Stimulated activated CD8-positive, alpha-beta memory T cell treated with anti-CD3 and anti-CD28 coated beads, Interleukin-4, amount 100 ng/mL, for 24 hours (primary cell): ENCODE data around the gene UBE4B.
"Not testable (repeated sequence)": the region's sequence is repeated elsewhere in the genome, so short reads cannot be mapped to it uniquely, and the experiment has no call there.

ENCODE experiments used
- DNase-seq: peaks from one replicate; pipeline ENCODE4 v3.0.0-alpha.2; 2020; ENCODE audit warnings: low read depth

The UBE4B gene

DNA sequence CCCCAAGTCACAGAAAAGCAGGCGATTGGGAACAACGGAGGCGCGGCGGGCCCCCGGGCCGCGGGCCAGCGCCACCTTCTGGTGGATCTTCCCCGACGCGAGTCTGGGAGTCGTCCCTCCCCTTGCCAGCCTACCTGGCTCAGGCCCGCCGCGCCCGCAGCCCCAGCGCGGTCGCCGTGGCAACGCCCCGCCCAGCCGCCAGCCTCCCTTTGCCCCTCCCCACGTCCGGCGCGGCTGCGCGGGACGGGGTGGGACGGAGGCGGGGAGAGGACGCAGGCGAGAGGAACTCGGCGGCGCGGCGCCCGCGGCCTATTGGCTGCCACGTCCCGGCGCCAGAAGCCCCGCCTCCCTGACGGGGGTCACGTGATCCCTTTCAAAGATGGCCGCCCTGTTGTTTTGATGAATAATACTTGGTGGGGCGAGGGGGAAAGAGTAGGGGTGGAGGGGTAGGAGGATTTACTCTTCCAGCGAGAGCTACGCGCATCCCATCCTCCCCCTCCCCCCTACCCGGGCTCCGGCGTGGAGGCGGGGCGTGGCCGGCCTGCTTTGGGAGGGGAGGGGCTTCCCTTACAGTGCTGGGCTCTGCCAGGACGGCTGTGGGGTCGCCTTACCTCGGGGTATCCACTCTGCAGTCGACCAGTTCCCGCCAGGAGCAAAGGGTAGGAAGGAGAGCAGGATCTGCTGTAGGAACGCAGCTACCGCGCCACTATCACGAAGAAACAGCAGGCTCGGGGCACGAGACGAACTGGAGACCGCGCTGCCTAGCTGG, at the start of gene UBE4B:
Gene UBE4B, plus strand, starts transcription at position 369 of the 769 bp plus-strand sequence. CDS start 713 bp downstream, outside the sequence.
- DNase-seq = peak; percentile 97

DNA sequence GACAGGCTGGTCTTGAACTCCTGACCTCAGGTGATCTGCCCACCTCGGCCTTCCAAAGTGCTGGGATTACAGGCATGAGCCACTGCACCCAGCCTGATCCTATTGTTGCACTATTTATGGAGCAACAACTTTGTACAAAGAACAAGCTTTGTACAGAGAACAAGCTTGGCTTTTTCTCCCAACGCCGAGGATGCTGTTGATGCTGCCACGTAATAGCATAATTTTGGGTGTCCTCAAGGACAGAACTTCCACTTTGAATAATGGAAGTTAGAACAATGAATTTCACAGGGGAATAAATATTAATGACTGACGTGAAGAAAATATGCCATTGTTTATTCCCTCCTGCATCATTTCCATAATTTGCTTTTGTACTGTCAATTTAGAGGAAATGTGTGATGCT, 48.5 kb upstream of the UBE4B start:
- DNase-seq = no peak

DNA sequence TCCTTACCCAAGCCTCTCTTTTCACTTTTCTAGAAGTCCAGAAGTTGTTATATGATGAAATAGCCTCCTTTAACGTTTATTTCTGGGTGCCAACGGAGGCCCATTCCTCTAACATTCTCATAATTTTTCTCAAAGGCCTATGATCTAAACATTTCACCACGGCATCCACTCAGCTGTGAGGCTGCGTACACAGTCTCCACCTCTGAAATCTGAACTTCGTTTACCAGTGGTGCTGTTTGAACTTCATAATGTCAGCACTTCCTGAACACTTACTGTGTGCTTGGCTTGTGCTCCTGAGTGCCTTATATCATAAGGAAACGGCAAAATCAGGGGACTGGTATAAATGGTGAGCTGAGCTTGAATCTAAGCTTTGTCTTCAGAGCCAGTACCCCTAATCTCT, 47.8 kb upstream of the UBE4B start:
- DNase-seq = no peak

DNA sequence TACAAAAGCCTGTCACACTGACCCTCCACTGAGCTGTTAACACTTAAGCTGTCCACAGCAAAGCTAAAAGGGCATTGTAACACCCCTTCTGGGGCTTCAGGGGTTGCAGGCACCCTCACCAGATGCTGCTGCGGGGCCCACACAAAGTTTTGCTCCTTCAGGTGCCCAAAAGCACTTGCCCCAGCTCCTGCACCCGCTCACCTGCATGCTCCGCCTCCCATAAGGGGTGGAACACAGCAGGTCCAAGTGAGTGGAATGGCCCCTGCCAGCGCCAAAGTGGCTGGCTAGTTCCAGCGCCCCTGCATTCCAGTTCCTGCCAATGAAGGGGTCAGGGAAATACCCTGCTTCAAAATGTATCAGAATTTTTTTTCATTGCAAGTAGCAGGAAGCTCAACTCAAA, 43.0 kb upstream of the UBE4B start:
- no peak for DNase-seq

DNA sequence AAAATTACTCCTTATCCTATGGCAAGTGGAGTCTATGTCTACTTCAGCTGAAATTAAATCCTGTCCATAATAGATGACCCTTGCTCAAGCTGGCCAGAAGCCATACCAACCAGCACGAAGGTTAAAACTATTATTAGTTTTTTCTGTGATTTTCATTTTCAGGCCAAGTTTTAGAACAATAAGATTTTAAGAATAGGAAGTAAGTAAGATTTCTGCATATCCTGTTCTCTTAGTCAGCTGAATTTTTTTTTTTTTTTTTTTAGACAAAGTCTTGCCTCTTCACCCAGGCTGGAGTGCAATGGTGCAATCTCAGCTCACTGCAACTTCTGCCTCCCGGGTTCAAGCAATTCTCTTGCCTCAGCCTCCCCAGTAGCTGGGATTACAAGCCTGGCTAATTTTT, 41.8 kb upstream of the UBE4B start:
- DNase-seq = no peak

DNA sequence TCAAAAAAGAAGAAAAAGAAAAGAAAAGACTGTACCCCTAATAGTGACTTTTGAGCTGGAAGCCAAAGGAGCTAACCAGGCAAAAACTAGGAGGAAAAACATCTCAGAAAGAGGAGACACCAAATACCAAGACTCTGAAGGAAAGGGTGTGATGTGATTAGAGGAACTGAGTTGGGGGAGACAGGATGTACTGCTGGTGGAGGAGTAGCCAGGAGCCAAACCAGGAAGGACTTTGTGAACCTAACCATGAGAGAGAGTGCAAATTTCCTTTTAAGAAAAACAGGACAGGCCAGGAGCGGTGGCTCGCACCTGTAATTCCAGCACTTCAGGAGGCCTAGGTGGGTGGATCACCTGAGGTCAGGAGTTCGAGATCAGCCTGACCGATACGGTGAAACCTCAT, 39.8 kb upstream of the UBE4B start:
- DNase-seq = no peak

DNA sequence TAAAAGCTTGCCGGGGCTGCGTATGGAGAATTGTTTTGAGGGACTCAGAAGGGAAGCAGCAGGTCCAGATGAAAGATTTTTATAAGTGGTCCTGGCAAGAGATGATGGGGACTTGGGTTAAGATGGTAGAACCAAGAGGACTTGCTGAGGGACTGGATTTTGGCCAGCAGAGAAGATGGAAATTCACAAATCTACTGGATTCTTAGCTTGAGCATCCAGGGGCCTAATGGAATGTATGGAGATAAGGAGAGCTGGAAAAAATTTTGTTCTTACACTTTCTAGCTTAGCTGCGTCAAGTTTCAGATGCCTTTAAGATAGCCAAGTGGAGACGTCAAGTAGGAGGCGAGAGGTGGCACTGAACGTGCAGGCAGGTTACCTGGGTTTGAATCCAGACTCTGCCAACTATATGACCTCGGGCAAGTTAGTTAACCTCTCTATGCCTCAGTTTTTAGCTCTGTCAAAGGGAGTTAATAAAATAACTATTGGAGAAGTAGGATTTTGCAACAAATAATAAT, 39.1 kb upstream of the UBE4B start:
- no peak for DNase-seq

DNA sequence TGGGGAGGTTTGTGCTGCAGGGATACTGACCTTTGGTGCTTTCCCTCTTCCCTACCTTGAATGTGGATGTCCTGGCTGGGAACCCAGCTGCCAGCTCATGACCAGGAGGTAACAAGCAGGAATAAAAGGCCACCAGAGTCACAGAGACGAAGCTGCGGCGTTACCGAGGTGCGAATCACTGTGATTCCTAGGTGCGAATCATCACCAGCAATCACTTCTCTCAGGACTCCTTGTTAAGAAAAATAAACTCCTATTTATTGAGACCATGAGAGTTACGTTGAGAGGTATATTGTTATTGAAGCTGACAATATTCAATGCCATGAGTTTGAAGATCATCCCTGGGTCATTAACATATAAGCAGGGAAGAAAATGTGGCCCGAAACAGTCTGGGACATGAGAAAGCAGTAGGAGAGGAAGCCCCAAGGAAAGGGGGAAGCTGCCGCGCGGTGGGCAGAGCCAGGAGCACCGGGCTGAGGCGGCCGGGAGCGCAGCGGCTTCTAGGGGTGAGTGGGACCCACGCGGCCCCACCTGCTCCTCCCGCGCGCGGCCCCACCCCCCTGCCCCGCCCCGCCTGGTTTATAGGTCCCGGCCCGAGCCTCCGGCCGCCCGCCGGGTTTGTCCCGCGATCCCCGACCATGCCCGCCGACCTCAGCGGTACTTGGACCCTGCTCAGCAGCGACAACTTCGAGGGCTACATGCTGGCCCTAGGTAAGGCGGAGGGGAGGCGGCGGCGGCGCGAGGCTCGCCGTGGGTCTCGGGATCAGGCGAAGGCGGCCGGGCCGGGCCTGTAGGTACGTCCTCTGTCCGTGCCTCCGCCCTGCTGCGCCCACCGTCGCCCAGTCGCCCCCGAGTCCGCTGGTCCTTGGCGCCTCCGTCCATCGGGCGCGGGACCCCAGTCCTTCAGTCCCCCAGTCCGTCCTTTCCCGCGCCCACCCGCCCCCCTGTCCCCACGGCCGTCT, 35.9 kb upstream of the UBE4B start, which contains the start of gene RBP7:
Gene RBP7, plus strand, starts transcription at position 605 of the 959 bp plus-strand sequence. Its CDS starts 31 bp downstream, at position 636.
- DNase-seq = no peak

DNA sequence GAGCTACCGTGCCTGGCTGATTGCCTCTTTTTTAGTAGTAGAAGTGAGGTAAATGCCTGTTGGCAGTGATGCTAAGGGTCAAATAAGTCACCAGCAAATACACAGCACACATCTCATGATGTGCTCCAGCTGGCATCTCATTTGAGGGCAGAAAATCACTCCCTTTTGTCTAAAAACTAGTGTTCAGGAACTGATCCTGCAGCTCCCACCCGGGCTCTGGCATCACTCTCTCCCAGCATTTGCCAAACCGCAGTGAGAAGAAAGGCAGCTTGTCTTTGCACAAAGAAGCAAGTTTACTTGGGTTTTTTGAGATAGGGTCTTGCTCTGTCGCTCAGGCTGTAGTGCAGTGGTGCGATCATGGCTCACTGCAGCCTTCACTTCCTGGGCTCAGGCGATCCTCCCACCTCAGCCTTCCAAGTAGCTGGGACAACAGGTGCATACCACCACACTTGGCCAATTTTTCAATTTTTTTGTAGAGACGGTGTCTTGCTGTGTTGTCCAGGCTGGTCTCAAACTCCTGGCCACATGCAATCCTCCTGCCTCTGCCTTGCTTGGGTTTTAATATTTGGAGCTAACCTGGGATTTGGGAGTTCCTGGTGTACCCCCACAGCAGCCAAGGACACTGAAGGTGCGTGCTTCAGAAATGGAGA, 31.6 kb upstream of the UBE4B start:
- DNase-seq = no peak

DNA sequence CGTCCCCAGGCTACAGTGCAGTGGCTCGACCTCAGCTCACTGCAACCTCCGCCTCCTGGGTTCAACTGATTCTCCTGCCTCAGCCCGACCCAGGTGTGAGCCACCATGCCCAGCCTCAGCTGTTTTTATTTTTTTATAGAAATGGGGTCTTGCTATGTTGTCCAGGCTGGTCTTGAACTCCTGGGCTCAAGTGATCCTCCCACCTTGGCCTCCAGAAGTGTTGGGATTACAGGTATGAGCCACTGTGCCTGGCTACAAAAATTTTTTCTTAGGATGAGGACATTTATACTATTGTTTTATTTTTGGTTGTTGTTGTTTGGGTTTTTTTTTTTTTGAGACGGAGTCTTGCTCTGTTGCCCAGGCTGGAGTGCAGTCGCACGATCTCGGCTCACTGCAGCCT, 27.5 kb upstream of the UBE4B start:
- not testable (repeated sequence) for DNase-seq

DNA sequence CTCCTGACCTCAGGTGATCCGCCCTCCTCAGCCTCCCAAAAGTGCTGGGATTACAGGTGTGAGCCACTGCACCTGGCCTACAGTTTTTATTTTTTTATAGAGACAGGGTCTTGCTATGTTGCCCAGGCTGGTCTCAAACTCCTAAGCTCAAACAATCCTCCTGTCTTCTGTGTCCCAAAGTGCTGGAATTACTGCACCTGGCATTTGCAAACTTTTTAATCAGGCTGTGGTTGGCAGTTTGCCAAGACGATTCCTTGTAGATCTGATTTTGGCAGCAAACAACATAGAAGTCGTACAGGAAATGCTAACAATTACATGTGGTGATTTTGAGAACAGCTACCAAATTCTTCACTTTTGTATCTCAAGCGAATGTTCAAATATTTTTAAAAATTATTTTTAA, 25.6 kb upstream of the UBE4B start:
- no peak for DNase-seq

DNA sequence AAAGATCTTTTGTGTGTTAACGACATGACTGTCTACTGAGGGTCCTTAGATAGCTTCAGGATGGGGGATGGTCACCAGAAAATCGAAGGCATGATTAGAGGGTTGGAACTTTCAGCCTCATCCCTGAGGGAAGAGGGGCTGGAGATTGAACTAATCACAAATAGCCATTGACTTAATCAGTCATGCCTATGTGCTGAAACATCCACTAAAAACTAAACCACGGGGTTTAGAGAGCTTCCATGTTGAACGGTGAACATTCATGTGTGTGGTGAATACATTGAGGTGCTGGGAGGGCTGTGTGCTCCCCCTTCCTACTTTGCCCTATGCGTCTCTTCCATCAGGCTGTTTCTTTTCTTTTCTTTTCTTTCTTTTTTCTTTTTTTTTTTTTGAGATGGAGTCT, 18.7 kb upstream of the UBE4B start:
- DNase-seq = no peak

DNA sequence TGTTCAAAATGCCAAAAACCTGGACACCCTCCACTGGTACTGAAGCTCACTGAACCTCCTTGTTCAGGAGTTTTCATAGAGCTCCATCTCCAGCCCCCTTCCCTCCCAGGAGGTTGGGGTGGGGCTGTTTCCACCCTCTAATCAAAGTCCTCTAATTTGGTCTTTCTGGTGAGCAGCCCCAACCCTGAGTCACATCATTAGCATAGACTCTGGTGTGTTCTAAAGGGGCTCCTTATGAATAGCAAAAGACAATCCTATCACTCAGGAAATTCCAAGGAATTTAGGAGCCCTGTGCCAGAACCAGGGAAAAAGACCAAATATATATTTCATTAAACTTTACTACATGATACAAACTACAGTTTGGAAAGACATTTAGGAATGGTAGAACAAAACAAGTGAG, 13.2 kb upstream of the UBE4B start:
- DNase-seq = no peak

DNA sequence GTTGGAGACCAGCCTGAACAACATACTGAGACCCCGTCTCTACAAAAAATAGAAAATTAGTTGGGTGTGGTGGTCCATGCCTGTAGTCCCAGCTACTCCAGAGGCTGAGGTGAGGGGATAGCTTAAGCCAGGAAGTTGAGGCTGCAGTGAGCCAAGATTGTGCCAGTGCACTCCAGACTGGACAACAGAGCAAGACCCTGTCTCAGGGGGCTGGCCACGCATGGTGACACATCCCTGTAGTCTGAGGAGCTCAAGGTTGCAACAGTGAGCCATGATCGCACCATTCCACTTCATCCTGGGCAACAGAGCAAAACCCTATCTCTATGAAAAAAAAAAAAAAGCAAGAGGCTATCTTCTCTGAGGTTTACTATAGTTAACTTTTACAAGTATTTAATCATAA, 12.7 kb upstream of the UBE4B start:
- no peak for DNase-seq

DNA sequence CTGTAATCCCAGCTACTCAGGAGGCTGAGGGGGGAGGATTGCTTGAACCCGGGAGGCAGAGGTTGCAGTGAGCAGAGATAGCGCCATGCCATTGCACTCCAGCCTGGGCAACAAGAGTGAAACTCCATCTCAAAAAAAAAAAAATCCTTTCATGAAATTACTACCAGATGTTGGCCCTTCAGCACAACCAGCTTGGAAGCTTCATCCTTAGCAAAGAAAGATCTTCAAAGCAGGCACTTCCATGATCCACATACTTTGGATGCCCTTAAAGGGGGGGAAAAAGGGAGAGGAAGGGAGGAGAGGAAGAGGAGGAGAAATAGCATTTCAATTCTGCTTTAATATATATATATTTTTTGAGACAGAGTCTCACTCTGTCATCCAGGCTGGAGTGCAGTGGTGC, 12.1 kb upstream of the UBE4B start:
- not testable (repeated sequence) for DNase-seq

DNA sequence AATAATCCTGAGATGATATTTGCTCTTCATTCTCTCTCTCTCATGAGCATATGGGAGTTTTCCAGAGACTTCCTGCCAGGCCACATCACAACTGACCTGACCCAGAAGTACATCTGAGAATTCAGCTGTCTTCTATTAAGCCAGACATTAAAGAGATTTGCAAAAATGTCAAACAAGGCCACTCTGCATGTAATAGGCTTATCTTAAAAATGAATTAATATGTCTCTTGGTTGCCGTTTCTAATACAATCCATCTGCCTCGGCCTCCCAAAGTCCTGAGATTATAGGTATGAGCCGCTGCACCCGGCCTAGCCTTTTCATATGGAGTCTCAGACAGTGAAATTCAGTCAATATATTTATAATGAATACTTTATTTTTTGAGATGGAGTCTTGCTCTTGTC, 10.8 kb upstream of the UBE4B start:
- DNase-seq = not testable (repeated sequence)

DNA sequence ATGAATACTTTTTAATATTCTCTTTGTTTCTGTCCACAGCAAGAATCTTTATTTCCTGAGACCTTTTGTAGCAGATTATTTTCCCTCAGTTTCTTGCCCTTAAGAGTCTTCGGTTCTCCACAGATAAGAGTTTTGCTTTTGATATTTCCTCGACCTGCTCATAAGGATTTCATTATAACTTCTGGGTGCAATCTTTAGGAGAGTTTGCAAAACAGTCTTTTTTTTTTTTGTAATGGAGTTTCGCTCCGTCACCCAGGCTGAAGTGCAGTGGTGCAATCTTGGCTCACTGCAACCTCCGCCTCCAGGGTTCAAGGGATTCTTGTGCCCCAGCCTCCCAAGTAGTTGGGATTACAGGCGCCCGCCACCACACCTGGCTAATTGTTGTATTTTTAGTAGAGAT, 10.1 kb upstream of the UBE4B start:
- no peak for DNase-seq

DNA sequence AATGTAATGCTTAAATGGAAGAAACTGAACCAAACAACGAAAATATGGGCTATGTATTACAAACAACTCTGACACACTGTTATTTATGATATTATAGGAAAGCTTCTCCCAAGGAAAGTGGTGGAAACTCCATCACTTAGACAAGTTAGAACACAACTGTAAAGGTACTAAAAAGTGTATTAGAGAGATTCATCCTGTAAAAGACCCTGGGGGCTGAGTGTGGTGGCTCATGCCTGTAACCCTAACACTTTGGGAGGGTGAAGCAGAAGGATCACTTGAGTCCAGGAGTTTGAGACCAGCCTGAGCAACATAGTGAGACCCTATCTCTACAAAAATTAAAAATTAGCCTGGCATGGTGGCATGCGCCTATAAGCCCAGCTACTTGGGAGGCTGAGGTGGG, 7.4 kb upstream of the UBE4B start:
- DNase-seq = no peak

DNA sequence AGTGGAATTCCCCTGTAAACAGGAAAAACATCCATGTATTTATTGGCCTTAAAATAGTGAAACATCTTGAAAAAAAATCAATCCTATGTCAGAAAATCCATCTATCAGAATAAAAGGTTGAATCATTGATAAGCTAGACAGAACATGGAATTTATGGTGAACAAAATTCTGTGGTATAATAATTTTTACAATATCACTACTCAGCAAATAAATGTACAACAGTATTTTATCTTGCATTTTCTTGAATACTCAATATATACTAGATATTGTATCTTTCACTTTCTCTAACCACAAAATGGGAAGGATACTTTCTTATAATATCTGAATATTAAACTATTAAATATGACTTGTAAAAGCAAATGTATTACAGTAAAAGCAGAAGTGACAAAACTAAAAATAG, 5.7 kb upstream of the UBE4B start:
- no peak for DNase-seq

DNA sequence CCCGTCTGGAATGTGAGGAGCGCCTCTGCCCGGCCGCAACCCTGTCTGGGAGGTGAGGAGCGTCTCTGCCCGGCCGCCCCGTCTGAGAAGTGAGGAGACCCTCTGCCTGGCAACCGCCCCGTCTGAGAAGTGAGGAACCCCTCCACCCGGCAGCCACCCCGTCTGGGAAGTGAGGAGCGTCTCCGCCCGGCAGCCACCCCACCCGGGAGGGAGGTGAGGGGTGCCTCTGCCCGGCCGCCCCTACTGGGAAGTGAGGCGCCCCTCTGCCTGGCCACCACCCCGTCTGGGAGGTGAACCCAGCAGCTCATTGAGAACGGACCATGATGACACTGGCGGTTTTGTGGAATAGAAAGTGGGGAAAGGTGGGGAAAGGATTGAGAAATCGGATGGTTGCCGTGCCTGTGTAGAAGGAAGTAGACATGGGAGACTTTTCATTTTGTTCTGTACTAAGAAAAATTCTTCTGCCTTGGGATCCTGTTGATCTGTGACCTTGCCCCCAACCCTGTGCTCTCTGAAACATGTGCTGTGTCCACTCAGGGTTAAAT, 3.7 kb upstream of the UBE4B start:
- not testable (repeated sequence) for DNase-seq

DNA sequence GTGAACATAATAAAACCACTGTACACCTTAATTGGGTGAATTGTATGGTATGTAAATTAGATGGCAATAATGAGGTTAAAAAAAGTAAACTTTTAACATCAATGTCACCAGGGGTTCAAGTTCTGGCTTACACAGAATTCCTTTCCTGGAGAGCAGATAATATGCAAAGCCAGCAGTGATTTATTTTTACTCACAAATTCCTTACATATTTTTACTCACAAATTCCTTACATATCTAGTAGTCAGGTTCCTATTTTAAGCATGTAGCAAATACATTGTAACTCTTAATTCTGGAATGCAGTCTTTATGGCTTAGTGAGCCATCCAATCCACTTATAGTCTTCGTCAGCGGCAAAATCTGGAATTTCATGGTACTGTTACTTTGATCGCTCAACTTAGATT, 1.3 kb upstream of the UBE4B start:
- no peak for DNase-seq

DNA sequence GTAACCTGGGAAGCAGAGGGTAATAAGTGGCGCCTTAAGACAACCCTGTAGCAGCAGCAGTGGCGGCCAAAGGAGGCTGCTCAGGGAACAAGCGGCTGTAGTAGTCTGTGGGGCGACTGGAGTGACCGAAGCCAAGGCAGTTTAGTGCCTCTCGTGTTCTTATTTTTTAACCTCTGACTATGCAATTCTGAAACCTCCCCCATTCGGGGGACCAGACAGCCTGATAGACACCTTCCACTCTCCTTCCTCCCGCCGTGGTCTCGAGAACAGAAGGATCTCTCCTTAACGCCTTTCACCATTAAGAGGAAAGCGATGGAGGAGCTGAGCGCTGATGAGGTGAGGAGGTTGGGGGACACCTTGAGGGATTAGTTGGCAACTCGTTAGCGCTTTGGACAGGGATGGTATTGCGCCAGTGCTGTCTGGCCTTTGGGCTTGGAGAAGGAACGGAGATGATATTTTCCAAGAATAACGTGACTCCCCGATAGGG, 644 bp downstream of the UBE4B start:
- no peak for DNase-seq
